Cardiac septum (tissue), 1 donor: Measurements from ENCODE around the gene TGIF1. TPM values are rescaled to one million over a fixed set of nuclear protein-coding genes. Genes with fewer than 3 reads are reported as not detected.

Experiments
- DNase-seq: peaks from one replicate; pipeline ENCODE4 v3.0.0-alpha.2; 2020; ENCODE audit warnings: low spot score
- intact Hi-C: fragments of 100-400 bp; cut with DNase I; formaldehyde crosslinking; loops from one replicate; pipeline ENCODE4 v1.14.0; 2022
- total RNA-seq: library from RNA; stranded (reverse); fragmentation: NEBNext Ultra II Directional; extraction: Animal tissue kit (Norgen Biotek cat#: 25700); gene quantifications from one replicate; pipeline ENCODE4 v1.2.1, GENCODE V29; 2021
- donor health status: DM: no; HTN: no; CAD: no.

TGIF1 gene
- total RNA-seq, 1 donor from 2014 or later = 10.8 TPM

DNA sequence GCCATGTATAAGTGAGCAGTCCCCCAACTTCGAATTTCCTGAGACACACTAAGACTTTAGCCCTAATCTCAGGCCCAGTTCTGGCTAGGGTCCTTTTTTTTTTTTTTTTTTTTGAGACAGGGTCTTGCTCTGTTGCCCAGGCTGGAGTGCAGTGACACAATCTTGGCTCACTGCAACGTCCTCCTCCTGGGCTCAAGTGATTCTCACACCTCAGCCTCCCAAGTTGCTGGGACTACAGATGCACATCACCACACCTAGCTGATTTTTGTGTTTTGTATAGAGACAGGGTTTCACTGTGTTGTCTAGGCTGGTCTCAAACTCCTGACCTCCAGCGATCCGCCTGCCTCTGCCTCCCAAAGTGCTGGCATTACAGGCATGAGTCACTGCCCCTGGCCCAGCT lies 23.9 kb upstream of the TGIF1 start:
- intact Hi-C loops = no loop called here
- DNase-seq = no peak

GRCh38 chr18:3427944-3428343 lies 22.0 kb upstream of the TGIF1 start:
- no peak for DNase-seq
- intact Hi-C loops = no loop called here

GRCh38 chr18:3429121-3429520 lies 20.9 kb upstream of the TGIF1 start:
- DNase-seq = no peak
- intact Hi-C loops = no loop called here

DNA sequence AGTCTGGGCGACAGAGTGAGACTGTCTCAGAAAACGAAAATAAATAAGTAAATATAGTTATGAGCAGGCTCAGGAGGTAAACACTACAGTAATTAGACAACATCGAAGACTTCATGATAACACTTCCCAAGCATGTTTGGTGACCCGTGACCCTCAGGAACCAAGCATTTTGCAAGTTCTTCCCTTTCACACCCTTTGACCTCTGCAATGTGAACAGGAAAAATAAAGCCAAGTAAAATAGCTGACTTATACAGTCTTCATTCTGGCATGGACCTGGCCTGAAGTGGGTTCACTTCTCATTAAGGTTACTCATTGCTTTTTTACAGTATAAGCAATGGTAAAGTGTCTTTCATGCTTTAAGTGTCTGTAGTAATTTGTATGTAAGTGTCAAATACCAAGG lies 15.3 kb upstream of the TGIF1 start:
- intact Hi-C loops = no loop called here
- no peak for DNase-seq

DNA sequence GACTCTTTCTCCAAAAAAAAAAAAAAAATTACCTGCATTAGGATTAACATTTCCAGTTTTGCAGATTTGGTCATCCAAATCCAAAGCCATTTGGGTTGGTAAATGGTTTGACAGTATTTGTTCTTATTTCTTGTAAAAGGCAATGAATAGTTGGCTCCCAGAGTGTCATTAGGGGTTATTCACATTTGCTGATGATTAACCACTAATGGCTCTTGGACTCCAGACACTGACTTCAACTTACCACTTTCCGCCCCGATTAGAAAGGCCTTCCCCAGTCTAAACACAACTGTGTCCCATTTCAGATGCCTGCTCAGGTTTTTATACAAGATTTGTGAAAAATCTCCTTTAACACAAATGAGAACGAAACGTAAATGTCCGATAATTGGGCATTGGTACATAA lies 9.6 kb upstream of the TGIF1 start:
- no peak for DNase-seq
- intact Hi-C loops = no loop called here

GRCh38 chr18:3441290-3441689 lies 8.7 kb upstream of the TGIF1 start:
- intact Hi-C loops = no loop called here
- no peak for DNase-seq

DNA sequence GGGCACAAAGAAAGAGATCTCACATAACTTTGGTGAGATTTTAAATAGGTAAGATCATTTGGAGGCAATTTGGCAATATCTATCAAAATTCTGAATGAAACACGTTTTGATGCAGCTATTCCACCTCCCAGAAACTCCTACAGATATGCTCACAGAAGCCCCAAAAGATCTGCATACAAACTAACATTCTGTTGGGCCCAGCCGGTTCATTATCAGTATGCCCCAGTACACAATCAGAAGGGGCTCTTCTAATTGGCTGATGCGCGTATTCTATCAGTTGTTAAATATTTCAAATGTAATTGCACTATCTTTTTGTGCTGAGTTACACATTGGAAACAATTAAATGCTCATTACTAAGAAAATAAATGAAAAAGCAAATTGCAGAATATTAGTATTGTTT lies 7.1 kb upstream of the TGIF1 start:
- no peak for DNase-seq
- intact Hi-C loops = no loop called here

DNA sequence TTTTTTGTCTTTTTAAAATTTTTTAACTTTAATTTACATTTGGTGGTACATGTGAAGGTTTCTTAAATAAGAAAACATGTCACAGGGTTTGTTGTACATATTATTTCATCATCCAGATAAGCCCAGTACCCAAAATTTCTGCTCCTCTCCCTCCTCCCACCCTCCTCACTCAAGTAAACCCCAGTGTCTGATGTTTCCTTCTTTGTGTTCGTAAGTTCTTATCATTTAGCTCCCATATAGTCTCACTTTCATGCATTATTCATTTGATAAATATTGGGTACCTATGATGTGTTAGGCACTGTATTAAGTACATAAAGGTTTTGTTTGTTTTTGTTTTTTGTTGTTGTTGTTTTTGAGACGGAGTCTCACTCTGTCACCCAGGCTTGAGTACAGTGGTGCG lies 5.7 kb upstream of the TGIF1 start:
- DNase-seq = no peak
- intact Hi-C loops = no loop called here

DNA sequence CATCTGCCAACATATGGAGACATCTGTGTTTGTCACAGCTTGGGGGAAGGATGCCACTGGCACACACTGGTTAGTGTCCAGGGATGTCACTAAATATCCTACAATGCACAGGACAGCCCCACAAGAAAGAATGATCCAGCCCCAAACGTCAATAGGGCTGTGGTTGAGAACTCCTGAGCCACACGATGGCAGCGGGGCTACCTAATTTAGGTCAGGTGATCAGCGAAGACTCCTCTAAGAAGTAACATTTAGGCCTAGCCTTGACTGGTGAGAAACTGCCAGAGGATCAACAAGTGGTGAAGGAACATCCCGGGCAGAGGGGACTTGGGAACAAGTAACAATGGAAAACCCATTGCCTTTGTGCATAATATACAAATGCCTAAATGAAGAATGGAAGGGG lies 5.0 kb upstream of the TGIF1 start:
- intact Hi-C loops = no loop called here
- no peak for DNase-seq

- DNase-seq = no peak
- intact Hi-C loops = no loop called here
Measured at GRCh38 chr18:3447068-3447894, 2.7 kb upstream of the TGIF1 start.

- intact Hi-C loops = loop anchor here (2.0 kb wide), 1 partner anchor 147 kb away; no protein-coding TSS in a partner anchor
- peak; percentile 96 for DNase-seq
Measured at GRCh38 chr18:3447895-3448837, 1.8 kb upstream of the TGIF1 start.

DNA sequence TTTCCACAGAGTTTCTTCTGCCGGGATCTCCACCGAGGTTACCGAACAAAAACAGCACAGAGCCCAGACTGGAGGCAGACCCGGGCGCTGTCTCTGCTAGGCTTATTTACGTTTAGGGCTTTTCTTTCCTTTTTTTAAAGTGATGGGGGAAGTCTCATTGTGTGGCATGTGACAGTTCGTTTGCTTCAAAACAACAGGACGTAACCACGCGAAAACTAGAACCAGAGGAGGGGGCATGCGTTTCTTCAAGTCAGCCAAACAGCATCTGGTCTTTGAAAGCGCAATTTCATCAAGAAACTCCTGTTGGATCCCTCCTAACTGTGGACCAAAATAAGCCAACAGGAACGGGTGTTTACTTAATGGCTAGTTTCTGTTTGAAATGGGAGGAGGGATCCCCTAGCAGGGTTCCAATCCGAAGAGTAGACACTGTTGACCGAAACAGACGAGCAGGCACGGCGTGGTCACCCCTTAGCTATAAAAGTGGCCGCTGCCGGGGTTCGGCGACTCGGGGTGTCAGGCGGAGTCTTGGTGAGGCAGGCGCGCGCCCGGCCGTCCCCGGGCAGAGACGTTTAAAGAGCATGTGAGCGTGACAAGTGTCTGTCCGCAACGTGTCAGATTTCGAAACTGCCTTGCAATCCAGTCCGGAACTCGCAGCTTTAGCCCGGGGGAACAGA lies 997 bp upstream of the TGIF1 start:
- DNase-seq = peak; percentile 93
- intact Hi-C loops = loop anchor here (2.0 kb wide), 1 partner anchor 146 kb away; no protein-coding TSS in a partner anchor

GRCh38 chr18:3449512-3450011 lies 410 bp upstream of the TGIF1 start:
- DNase-seq = no peak
- intact Hi-C loops = loop anchor here (2.0 to 10.0 kb wide), 4 partner anchors 145 to 475 kb away; partner anchors contain the start of gene MYL12B

DNA sequence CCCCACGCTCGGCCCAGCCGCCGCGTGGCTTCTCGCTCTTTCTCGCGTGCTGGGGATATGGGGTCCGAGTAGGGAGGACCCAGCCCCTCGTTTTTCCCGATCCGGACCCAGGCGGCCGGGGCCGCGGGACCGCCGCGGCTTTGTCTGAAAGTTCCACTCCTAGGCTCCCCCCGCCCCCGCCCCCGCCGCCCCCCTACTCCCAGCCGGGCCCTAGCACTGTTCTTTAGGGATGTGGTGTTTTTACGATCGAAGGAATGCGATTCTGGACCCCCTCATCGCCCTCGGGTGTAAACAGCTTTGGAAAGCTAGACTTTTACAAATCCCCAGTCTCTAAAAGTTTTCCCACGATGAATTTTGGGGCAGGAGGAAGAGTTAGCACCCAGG lies 819 bp downstream of the TGIF1 start:
- intact Hi-C loops = loop anchor here (5.0 to 10.0 kb wide), 3 partner anchors 188 to 476 kb away; partner anchors contain the start of gene MYL12B
- DNase-seq = no peak

DNA sequence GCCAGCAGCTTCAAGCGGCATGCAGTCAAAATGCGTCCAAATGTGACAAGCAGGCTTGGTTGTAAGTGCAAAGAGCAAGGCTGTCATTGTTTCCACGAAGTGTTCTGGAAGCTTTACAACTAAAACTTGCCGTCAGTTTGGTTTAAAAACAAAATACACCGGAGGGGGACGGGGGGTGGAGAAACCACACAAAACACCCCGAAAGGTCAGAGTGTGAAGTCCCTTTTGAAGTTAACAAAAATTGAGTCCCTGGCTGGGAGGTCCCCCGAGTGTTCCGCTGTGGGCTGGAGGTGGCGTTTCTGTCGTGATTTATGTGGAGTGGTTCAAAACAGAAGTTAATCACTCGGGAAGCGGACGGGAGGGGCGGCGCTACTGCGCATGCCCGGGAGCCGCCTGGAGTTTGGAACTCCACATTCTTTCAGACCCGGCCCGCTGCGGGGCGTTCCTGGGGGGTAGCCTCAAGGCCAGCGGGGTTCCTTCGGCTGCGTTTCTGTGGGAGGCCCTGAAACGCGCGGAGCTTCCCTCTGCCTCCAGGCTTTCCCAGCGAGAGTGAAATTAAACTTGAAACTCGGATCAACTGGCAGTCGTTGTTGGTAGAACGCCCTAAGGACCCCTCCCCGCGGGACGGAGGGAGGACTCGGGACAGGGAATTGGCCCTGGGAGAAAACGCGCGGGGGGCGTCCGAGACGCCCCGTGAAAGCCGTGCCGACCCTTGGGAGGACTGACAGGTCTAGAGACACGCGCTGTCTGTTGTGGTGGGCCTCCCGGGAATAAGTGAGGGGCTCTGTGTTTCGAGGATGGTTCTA lies 1.4 kb downstream of the TGIF1 start:
- intact Hi-C loops = loop anchor here (5.0 to 10.0 kb wide), 3 partner anchors 189 to 477 kb away; partner anchors contain the start of gene MYL12B
- peak; percentile 97 for DNase-seq

GRCh38 chr18:3451989-3452749 lies 2.2 kb downstream of the TGIF1 start:
- intact Hi-C loops = loop anchor here (5.0 to 10.0 kb wide), 3 partner anchors 190 to 477 kb away; partner anchors contain the start of gene MYL12B
- peak; percentile 82 for DNase-seq

DNA sequence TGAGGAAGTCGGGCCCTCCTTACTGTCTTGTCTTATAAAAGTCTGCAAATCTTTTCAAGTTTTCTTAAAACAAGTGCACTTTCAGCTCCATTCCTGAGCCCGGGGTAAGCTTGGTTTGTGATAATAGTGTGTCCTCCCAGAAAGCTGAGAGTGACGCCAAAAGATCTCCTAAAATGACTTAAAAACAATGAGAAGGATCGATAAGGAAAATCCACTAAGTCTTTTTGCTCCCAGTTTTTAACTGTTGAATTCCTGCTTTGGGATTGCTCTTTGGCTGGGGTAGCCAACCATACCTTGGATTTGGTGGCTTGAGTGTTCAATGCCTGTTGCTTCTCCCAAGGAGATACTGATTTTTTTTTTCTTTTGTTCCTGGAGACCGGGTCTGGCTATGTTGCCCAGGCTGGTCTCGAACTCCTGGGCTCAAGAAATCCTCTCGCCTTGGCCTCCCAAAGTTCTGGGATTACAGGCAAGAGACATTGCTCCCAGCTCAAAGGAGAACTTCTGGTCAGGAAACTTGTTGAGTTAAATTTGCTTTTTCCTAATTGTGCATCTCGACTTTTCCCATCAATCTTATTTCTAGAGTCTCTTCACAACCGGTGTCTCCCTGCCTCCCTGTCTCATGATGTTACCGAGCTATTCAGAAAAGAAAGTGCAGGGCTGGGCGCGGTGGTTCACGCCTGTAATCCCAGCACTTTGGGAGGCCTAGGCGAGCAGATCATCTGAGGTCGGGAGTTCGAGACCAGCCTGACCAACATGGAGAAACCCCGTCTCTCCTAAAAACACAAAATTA lies 3.0 kb downstream of the TGIF1 start:
- DNase-seq = no peak

More for the DNA sequence above, 3.0 kb downstream of the TGIF1 start:
- intact Hi-C loops = loop anchor here (5.0 to 10.0 kb wide), 3 partner anchors 191 to 478 kb away; partner anchors contain the start of gene MYL12B
